ENCODE measurements around the gene PLEKHM3.

PLEKHM3 gene

DNA sequence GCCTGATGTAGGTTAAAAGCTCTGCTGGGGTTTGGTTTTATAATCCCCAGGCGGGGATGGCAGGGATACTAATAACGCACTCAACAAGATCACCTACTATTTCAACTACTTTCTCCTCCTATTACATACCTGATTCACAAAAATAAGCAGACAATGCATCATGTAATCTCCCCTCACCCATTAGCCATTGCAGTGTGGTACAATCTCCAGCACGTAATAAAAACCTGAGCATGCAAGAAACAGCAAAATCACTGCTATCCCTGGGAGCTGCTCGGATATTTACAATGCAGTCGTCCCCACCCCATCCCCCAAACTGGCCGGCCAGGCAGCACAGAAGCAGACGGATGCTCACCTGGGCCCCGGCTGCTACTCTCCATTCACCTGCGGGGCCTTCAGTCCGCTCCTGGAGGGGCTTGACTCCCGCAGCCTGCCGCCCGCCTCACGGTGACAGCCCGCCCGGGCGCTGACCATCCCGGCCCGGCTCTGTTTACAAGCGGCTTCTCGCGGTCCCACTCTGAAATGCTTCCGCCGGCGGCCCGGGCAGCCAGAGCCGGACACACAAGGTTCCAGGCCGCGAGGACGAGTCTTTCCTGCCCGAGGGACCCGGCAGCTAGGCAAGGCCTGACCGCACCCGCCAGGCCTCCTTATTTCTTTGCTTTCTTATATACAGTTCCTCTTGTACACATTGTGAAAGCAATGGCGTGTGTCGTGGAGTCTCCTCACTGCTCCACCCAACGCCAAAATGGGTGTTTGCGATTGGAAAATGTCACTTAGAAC is at the start of gene PLEKHM3:
Gene PLEKHM3 (minus strand): TSS at position 491 of the 777 bp plus-strand sequence. CDS start 23,888 bp downstream, outside the sequence.
- peak; percentile 90 for DNase-seq

DNA sequence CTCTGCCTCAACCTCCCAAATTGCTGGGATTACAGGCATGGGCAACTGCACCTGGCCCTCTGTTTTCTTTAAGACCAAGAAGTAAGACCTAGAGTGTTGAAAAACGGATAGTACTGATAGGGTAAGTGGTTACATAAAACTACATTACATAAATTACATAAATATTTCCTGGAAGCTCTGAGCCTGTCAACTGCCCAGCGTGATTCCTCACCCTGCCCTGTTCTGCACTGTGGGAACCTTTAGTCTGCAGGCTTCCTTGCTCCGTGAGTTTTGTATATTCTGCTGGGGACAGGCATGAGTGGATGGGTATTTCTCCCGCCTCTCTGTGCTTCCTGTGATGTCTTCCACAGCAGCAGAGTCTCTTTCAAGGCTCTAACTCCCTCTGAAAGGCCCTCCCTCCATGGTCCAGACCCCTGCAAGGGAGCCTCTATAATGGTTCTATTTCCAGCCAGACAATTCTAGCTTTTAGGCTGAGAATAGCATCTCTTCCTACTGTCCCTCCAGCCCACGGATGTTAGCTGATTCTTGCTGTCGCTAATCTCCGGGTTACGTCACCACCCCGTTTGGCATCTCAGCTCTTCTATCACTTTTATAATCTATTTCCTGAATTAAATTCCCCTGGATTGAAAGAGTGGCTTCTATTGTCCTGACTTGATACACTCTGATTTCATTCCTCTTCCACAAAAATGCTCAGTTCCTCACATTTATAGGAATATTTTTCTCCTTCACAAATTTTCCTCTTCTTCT is 49.5 kb upstream of the PLEKHM3 start:
- DNase-seq, result no peak

- peak; percentile 92 for DNase-seq
These were observed 47.0 kb upstream of the PLEKHM3 start for GRCh38 chr2:208072250-208072892.

GRCh38 chr2:208069186-208069585 is 43.9 kb upstream of the PLEKHM3 start:
- DNase-seq, result no peak

GRCh38 chr2:208066016-208066415 is 40.7 kb upstream of the PLEKHM3 start:
- DNase-seq, result no peak

DNA sequence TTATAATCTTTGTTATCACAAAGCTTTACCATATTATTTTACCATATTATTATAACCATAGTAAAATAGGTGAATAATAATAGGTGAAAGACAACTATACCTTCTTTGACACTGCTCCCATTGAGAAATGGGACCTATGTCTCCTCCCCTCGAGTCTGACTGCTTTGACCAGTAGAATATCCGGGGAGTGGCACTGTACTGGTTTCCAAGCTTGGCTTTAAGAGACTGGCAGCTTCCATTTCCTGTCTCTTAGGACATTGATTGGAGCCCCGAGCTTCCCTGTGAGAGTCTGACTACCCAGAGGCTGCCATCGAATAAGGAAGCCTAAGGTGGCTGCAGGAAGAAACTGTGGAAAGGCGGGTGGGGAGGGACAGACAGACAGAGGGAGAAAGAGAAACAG is 40.1 kb upstream of the PLEKHM3 start:
- peak; percentile 21 for DNase-seq

GRCh38 chr2:208064220-208064961 is 39.1 kb upstream of the PLEKHM3 start:
- peak; percentile 88 for DNase-seq

DNA sequence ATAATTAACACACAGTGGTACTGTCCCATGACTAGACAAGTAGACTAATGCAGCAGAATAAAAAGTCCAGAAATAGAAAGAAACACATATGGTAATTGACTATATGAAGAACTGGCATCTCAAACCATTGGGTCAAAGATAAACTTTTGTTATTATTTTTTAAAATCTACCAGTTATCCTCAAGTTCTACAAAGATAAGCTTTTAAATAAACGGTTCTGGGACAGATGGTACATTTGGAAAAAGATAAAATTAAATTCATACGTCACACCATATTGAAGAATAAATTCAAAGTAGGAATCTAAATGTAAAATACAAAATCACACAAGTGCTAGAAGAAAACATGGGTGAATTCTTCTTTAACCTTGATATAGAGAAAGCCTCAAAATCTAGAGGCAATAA is 37.6 kb upstream of the PLEKHM3 start:
- peak; percentile 61 for DNase-seq

GRCh38 chr2:208062113-208062512 is 36.8 kb upstream of the PLEKHM3 start:
- DNase-seq, result peak; percentile 93

GRCh38 chr2:208057108-208057507 is 31.8 kb upstream of the PLEKHM3 start:
- no peak for DNase-seq

GRCh38 chr2:208049441-208049840 is 24.1 kb upstream of the PLEKHM3 start:
- DNase-seq, result no peak

GRCh38 chr2:208049006-208049405 is 23.7 kb upstream of the PLEKHM3 start:
- peak; percentile 38 for DNase-seq

DNA sequence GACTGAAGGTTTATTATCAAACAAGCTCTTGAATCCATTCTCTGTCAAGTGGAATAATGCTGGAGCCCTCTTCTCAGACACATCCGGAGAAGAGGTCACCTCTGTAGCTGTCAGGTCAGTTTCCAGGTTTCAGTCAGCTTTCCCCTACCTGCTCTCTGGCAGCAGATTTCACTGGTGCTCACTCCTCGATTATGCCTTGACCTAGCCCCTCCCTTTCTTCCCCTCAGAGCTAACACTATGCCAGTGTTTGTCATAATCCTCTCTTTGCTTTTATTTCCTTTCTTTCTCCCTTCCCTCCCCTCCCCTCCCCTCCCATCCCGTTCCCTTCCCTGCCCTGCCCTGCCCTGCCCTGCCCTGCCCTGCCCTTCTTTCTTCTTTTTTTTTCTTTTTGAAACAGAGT is 22.5 kb upstream of the PLEKHM3 start:
- no peak for DNase-seq

- no peak for DNase-seq
These were observed 21.4 kb upstream of the PLEKHM3 start for GRCh38 chr2:208046686-208047085.

DNA sequence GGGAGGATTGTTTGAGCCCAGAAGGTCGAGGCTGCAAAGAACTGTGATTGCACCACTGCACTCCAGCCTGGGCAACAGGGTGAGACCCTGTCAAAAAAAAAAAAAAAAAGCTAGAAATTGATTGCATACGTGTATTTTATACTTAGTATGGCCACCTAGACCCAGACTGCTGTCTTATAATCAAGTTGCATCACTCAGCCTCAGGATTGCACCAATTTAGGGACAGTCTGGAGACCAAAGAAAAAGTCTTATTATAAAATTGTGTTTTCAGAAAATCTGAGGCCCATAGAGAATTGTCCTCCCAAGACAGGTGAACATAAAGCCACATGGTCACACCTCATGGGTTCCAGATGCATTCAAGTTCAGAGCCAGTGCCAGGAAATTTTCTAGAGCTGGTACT is 17.1 kb upstream of the PLEKHM3 start:
- no peak for DNase-seq

DNA sequence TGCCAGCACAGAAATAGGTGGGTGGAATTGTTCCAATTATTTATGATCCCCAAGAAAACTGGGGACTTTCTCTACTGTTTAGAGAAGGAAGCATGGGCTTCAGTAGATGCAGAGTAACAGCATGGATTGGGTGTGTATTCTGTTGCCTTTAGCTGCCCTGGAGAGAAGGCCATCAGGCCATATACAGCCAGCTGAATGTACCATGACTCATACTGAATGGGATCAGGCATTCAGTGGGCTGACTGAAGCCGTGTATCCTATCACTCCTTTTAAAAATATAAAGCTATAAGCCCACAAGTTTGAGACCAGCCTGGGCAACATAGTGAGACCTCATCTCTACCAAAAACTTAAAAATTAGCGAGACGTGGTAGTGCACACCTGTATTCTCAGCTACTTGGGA is 16.7 kb upstream of the PLEKHM3 start:
- DNase-seq, result no peak

- DNase-seq, result peak; percentile 87
These were observed 15.2 kb upstream of the PLEKHM3 start for GRCh38 chr2:208040199-208041171.

- DNase-seq, result no peak
These were observed 14.2 kb upstream of the PLEKHM3 start for GRCh38 chr2:208039376-208040110.

DNA sequence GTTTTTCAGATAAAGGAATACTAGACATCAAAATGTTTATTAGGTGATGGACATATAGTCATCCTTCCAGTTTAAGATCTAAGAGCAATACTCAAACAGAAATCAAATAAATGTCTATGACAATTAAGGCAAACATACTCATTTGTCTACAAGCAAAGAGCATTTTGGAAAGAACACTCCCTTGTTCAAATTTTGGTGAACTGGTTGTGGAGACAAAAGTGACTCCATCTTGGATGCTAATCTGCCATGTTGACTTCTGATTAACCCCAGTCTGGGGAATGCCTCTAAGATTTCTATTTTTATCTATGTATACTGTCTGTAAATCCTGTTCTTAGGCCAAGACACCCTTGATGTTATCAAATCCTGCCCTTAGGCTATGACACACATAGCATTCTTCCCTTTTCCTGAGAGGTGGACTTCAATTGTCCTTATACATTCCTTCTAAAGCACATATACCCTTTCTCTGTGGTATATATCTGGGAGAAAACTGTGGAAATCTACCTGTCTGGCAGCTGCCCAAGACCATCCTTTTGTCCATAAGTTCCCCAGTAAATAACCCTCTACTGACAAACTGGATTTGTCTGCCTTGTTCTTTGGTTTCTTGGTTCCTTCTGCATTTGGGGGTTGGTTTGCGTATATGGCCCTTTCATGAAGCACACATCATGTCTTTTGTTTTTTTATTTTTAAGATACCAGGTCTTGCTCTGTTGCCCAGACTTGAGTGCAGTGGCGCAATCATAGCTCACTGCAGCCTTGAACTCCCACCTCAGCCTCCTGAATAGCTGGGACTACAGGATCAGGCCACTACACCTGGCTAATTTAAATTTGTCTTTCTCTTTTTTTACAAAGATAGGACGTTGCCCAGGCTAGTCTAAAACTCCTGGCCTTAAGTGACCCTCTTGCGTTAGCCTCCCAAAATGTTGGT is 12.5 kb upstream of the PLEKHM3 start:
- DNase-seq, result no peak

- DNase-seq, result no peak
These were observed 11.0 kb upstream of the PLEKHM3 start for GRCh38 chr2:208036357-208036756.
